PC-3 (cell line): ENCODE results near the gene EIF3I. TPM values are rescaled to one million over a fixed set of nuclear protein-coding genes. Genes with fewer than 3 reads are reported as not detected.

Source experiments
- ATAC-seq: fragments of 200-7000 bp; cut with Tn5 transposase; 2 replicates; pipeline ENCODE4 v1.9.1; 2020; ENCODE audit warnings: mild to moderate bottlenecking, moderate library complexity
- BruUV-seq: library from RNA; stranded (reverse); fragments of 400-500 nt; replicated peaks from 2 replicates; lab custom pipeline; 2021; lab: Mats Ljungman, UMichigan
- CTCF ChIA-PET: fragments of 300-600 bp; sonication (Branson Sonifier 250); formaldehyde crosslinking; loops from one replicate; lab custom pipeline; 2022; ENCODE audit warnings: antibody characterized with exemption; lab: Charles Lee
- POLR2A ChIA-PET: fragments of 300-600 bp; sonication (Branson Sonifier 250); formaldehyde crosslinking; loops from one replicate; lab custom pipeline; 2022; ENCODE audit warnings: antibody characterized with exemption; ENCODE audit not compliant: unreplicated experiment; lab: Charles Lee
- DNase-seq: peaks from one replicate; pipeline ENCODE4 v3.0.0-alpha.2; 2015
- H2AFZ ChIP-seq: fragments of 300-600 bp; sonication (generic); 2 replicates; pipeline ENCODE4 v1.6.0; 2016; ENCODE audit warnings: antibody characterized with exemption, low read length
- H3F3A ChIP-seq: fragments of 300-600 bp; sonication (generic); one replicate; pipeline ENCODE4 v1.6.0; 2017; ENCODE audit warnings: antibody characterized with exemption, low read length, control low read depth, mild to moderate bottlenecking; ENCODE audit not compliant: unreplicated experiment
- H3K27ac ChIP-seq: fragments of 300-600 bp; sonication (generic); 2 replicates; pipeline ENCODE4 v1.5.1; 2016; ENCODE audit warnings: mild to moderate bottlenecking, low read length
- H3K27me3 ChIP-seq: fragments of 300-600 bp; sonication (generic); 2 replicates; pipeline ENCODE4 v1.6.1; 2016; ENCODE audit warnings: low read length, mixed read lengths
- H3K36me3 ChIP-seq: fragments of 300-600 bp; sonication (generic); 2 replicates; pipeline ENCODE4 v1.6.1; 2016; ENCODE audit warnings: low read depth, mixed run types, low read length, mixed read lengths
- H3K4me1 ChIP-seq: fragments of 300-600 bp; sonication (generic); 2 replicates; pipeline ENCODE4 v1.5.1; 2016; ENCODE audit warnings: low read length; ENCODE audit not compliant: insufficient read depth
- H3K4me2 ChIP-seq: fragments of 300-600 bp; sonication (generic); 2 replicates; pipeline ENCODE4 v1.6.0; 2016; ENCODE audit warnings: low read length
- H3K4me3 ChIP-seq: fragments of 300-600 bp; sonication (generic); 2 replicates; pipeline ENCODE4 v1.5.1; 2016; ENCODE audit warnings: mild to moderate bottlenecking, low read length, mixed read lengths
- H3K79me2 ChIP-seq: fragments of 300-600 bp; sonication (generic); 2 replicates; pipeline ENCODE4 v1.6.1; 2017; ENCODE audit warnings: low read length, mixed read lengths
- H3K9ac ChIP-seq: fragments of 300-600 bp; sonication (generic); 2 replicates; pipeline ENCODE4 v1.6.0; 2016; ENCODE audit warnings: mild to moderate bottlenecking, low read length
- H3K9me2 ChIP-seq: fragments of 300-600 bp; sonication (generic); replicated peaks from 2 replicates; pipeline ENCODE4 v1.6.1; 2016; ENCODE audit warnings: mixed run types, low read length, mixed read lengths
- H3K9me3 ChIP-seq: fragments of 300-600 bp; sonication (generic); 2 replicates; pipeline ENCODE4 v1.6.1; 2016; ENCODE audit warnings: low read length, mixed read lengths
- H4K20me1 ChIP-seq: fragments of 300-600 bp; sonication (generic); 2 replicates; pipeline ENCODE4 v1.6.1; 2016; ENCODE audit warnings: low read length, mixed read lengths
- CTCF ChIP-seq: fragments of 300-600 bp; sonication (generic); conservative IDR thresholded peaks from 2 replicates; pipeline ENCODE4 v1.5.1; 2017; ENCODE audit warnings: antibody characterized with exemption, low read depth, mild to moderate bottlenecking, low read length
- EZH2 ChIP-seq: fragments of 300-600 bp; sonication (generic); IDR thresholded peaks from one replicate; pipeline ENCODE4 v1.6.1; 2017; ENCODE audit warnings: antibody characterized with exemption, mild to moderate bottlenecking, low read length; ENCODE audit not compliant: unreplicated experiment
- EZH2phosphoT487 ChIP-seq: fragments of 300-600 bp; sonication (generic); IDR thresholded peaks from 2 replicates; pipeline ENCODE4 v1.6.1; 2018; ENCODE audit warnings: mild to moderate bottlenecking, antibody characterized with exemption, low read length, borderline replicate concordance
- intact Hi-C: fragments of 100-400 bp; cut with micrococcal nuclease; formaldehyde crosslinking; loops from 2 replicates; pipeline ENCODE4 v1.9.0; 2023
- total RNA-seq: library from RNA; depleted of rRNA; stranded (reverse); fragments of >200 nt; gene quantifications from 2 replicates; pipeline ENCODE4 v1.2.3, GENCODE V29; 2014

EIF3I gene
- total RNA-seq, 1 experiment from 2014 or later = 442 TPM

- H3K4me3 ChIP-seq = peak overlapping the region; percentile 81
- peaks cover 24% of the 10 kb centered on the region for H3K4me1 ChIP-seq
- ChIA-PET CTCF (interaction anchor here (0.9 to 1.9 kb wide), 4 partner anchors 25 to 80 kb away, joined by 3 to 17 read pairs (median 6); partner anchors contain the start of gene HDAC1), POLR2A (interaction anchor here (0.5 to 1.1 kb wide), 2 partner anchors 50 to 81 kb away, joined by 3 read pairs; no protein-coding TSS in a partner anchor)
- H3K4me2 ChIP-seq = peak overlapping the region; percentile 95
- TF ChIP-seq EZH2phosphoT487 (no peak), EZH2 (no peak)
- intact Hi-C loops = loop anchor here (2.0 to 5.0 kb wide), 2 partner anchors 52 to 91 kb away; partner anchors contain the start of gene HDAC1
- H3K9me2 ChIP-seq = no peaks in the 10 kb centered on the region
- no TSS peak for BruUV-seq
- H3K9ac ChIP-seq = peak overlapping the region; percentile 56
- H3K9me3 ChIP-seq = no peaks in the 10 kb centered on the region
- peak; percentile 62 for ATAC-seq
- no peaks in the 10 kb centered on the region for H3K79me2 ChIP-seq
- H2AFZ ChIP-seq = peak overlapping the region; percentile 82
- H4K20me1 ChIP-seq = no peaks in the 10 kb centered on the region
- no peaks in the 10 kb centered on the region for H3K36me3 ChIP-seq
- no peaks in the 10 kb centered on the region for H3K27me3 ChIP-seq
- peak; percentile 57 for DNase-seq
- H3K27ac ChIP-seq = peak overlapping the region; percentile 29
- H3F3A ChIP-seq = no peaks in the 10 kb centered on the region
Measured at GRCh38 chr1:32241001-32241763, 19.0 kb downstream of the EIF3I start.

GRCh38 chr1:32242341-32242851, 20.2 kb downstream of the EIF3I start:
- no peaks in the 10 kb centered on the region for H3K27me3 ChIP-seq
- no peak overlapping the region for H3K9ac ChIP-seq
- no peaks in the 10 kb centered on the region for H3K36me3 ChIP-seq
- no peak for ATAC-seq
- TF ChIP-seq CTCF (no peak), EZH2phosphoT487 (no peak), EZH2 (no peak)
- no peaks in the 10 kb centered on the region for H3K9me3 ChIP-seq
- no peak overlapping the region for H2AFZ ChIP-seq
- no peak overlapping the region for H3K27ac ChIP-seq
- no peaks in the 10 kb centered on the region for H4K20me1 ChIP-seq
- H3K4me2 ChIP-seq = no peak overlapping the region
- POLR2A ChIA-PET = no interaction called here
- no peak for DNase-seq
- no peaks in the 10 kb centered on the region for H3K79me2 ChIP-seq
- H3K9me2 ChIP-seq = no peaks in the 10 kb centered on the region
- H3F3A ChIP-seq = no peaks in the 10 kb centered on the region
- CTCF ChIA-PET = interaction anchor here (0.5 kb wide), 1 partner anchor 16 kb away, joined by 3 read pairs; no protein-coding TSS in a partner anchor
- H3K4me1 ChIP-seq = peaks cover 25% of the 10 kb centered on the region
- H3K4me3 ChIP-seq = no peak overlapping the region
- intact Hi-C loops = loop anchor here (5.0 kb wide), 1 partner anchor 90 kb away; no protein-coding TSS in a partner anchor
- no TSS peak for BruUV-seq

DNA sequence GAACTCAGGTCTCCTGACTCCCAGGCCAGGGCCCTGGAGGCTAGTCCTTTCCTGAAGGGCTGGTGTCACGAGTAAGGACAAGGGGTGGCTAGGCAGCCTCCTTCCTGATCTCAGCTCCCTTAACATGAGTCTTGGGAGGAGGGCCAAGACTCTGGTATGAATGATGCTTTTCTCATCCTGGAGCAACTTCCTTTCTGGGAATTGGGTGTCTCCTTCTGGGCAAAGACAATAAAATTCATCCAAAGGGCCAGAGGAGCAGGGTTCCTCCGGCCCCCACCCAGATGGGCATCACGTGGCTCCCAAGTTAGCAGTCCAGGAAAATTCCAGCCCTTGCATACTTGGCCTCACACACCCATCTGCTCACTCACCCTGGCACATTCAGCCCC, 24.7 kb downstream of the EIF3I start, which contains the start of gene FAM167B:
Gene FAM167B, plus strand, starts transcription at position 335 of the 386 bp plus-strand sequence. CDS start 200 bp downstream, outside the sequence.
- no TSS peak for BruUV-seq
- Histone ChIP-seq H4K20me1 (no peaks in the 10 kb centered on the region), H3K9me2 (no peaks in the 10 kb centered on the region), H3F3A (no peaks in the 10 kb centered on the region), H3K36me3 (no peaks in the 10 kb centered on the region), H2AFZ (peak within 1 kb of the TSS; percentile 63; the same call in 1 of the 2 replicates), H3K27ac (no peak within 1 kb of the TSS), H3K4me3 (no peak within 1 kb of the TSS), H3K27me3 (no peaks in the 10 kb centered on the region), H3K4me2 (no peak within 1 kb of the TSS), H3K9ac (no peak within 1 kb of the TSS), H3K79me2 (no peaks in the 10 kb centered on the region), H3K9me3 (no peaks in the 10 kb centered on the region), H3K4me1 (peaks cover 16% of the 10 kb centered on the region; the same call in 1 of the 2 replicates)
- intact Hi-C loops = no loop called here
- ChIA-PET CTCF (interaction anchor here (0.7 to 1.4 kb wide), 2 partner anchors 47 to 104 kb away, joined by 3 read pairs; partner anchors contain the start of gene CCDC28B), POLR2A (no interaction called here)
- DNase-seq (peak; percentile 56), ATAC-seq (peak; percentile 61)
- TF ChIP-seq EZH2phosphoT487 = no peak
- TF ChIP-seq EZH2 = no peak
- TF ChIP-seq CTCF = no peak
